GM21381 (cell line): ENCODE measurements around the gene TRIM72.
"Not testable (repeated sequence)": the region's sequence is repeated elsewhere in the genome, so short reads cannot be mapped to it uniquely, and the experiment has no call there.

Experiments
- ATAC-seq: cut with Tn5 transposase; IDR thresholded peaks from one replicate; pipeline ENCODE4 v1.9.1; 2021; ENCODE audit warnings: mild to moderate bottlenecking, moderate library complexity; ENCODE audit not compliant: unreplicated experiment

TRIM72 gene

GRCh38 chr16:31213342-31213741 lies 577 bp upstream of the TRIM72 start:
- no peak for ATAC-seq

DNA sequence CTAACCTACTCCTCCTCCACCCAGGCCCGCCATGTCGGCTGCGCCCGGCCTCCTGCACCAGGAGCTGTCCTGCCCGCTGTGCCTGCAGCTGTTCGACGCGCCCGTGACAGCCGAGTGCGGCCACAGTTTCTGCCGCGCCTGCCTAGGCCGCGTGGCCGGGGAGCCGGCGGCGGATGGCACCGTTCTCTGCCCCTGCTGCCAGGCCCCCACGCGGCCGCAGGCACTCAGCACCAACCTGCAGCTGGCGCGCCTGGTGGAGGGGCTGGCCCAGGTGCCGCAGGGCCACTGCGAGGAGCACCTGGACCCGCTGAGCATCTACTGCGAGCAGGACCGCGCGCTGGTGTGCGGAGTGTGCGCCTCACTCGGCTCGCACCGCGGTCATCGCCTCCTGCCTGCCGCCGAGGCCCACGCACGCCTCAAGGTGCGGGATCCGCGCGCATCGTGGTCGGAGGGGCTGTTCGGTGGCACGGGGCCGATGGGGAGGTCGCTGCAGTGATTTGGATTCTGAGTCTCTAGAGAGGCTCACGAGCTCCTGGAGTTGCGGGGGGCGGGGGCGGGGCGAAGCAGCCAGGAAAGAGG lies 878 bp downstream of the TRIM72 start:
- ATAC-seq, result no peak

- no peak for ATAC-seq
These were observed 1.6 kb downstream of the TRIM72 start for GRCh38 chr16:31215287-31216162.

DNA sequence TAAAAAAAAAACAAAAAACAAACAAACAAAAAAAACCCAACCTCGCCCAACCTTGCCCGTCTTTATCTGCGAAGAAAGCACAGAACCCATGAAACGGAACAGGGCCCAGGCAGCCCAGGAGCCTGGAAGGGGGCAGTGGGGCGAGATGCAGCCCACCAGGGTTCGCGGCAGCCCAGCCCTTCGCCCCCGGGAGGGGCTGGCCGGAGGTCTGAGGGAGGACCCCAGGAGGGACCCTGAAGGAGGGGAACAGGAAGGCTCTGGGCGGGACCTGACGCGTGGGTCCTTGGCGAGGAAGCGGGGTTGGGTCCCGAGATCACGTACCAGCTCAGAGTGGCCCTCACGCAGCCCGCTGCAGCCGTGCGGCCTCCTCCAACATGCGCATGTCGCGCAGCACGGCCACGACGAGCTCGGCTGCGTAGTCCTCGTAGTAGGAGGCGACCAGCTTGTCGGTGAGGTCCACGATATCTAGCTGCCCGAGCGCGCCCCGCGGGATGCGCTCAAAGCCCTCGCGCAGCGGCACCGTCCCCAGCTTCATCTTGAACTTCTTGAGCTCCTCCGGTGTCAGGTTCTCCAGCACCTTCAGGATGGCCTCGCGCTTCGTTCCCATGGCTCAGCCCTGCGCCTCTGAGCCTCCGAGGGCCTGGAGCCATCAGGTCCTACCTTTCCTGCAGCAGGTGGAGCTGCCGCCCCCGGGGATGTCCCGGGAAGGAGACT lies 2.7 kb downstream of the TRIM72 start, which contains the start of gene PYDC1:
Gene PYDC1 (minus strand): TSS at position 714 of the 714 bp plus-strand sequence. CDS start 107 bp downstream, at position 607.
- no peak for ATAC-seq

GRCh38 chr16:31217136-31217530 lies 3.2 kb downstream of the TRIM72 start:
- no peak for ATAC-seq

DNA sequence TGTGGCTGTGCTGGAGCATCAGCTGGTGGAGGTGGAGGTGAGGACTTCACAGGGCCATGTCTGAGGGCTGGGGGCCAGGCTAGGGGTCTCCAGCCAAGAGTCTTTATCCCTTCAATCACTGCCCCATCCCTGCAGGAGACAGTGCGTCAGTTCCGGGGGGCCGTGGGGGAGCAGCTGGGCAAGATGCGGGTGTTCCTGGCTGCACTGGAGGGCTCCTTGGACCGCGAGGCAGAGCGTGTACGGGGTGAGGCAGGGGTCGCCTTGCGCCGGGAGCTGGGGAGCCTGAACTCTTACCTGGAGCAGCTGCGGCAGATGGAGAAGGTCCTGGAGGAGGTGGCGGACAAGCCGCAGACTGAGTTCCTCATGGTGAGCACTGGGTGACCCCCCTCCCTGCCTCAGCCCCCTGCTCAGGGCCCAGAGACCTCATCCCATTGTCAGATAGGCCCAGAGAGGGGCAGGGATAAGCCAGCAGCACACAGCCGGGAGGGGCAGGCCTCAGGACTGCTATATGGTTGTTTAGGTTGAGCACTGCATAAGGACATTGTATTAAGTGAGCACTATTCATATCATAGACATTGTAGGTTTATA lies 5.3 kb downstream of the TRIM72 start:
- ATAC-seq, result no peak

- no peak for ATAC-seq
These were observed 7.6 kb downstream of the TRIM72 start for GRCh38 chr16:31221357-31222160.

- no peak for ATAC-seq
These were observed 9.1 kb downstream of the TRIM72 start for GRCh38 chr16:31223044-31223443.

DNA sequence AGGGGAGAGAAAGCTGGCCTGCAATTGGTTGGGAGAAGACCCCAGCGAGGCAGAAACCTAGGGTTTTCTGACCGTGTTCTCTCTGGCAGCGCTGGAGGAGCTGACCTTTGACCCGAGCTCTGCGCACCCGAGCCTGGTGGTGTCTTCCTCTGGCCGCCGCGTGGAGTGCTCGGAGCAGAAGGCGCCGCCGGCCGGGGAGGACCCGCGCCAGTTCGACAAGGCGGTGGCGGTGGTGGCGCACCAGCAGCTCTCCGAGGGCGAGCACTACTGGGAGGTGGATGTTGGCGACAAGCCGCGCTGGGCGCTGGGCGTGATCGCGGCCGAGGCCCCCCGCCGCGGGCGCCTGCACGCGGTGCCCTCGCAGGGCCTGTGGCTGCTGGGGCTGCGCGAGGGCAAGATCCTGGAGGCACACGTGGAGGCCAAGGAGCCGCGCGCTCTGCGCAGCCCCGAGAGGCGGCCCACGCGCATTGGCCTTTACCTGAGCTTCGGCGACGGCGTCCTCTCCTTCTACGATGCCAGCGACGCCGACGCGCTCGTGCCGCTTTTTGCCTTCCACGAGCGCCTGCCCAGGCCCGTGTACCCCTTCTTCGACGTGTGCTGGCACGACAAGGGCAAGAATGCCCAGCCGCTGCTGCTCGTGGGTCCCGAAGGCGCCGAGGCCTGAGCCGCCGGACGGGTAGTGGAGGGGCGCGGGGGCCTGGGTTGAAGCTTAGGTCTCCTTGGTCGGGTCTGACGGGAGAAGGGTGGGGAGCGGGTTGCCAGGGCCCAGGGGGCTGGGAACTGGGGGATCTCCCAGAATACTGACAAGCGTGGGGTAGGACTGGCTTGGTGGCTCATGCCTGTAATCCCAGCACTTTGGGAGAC lies 10.4 kb downstream of the TRIM72 start:
- no peak for ATAC-seq

- ATAC-seq, result no peak
These were observed 11.3 kb downstream of the TRIM72 start for GRCh38 chr16:31225193-31225592.

DNA sequence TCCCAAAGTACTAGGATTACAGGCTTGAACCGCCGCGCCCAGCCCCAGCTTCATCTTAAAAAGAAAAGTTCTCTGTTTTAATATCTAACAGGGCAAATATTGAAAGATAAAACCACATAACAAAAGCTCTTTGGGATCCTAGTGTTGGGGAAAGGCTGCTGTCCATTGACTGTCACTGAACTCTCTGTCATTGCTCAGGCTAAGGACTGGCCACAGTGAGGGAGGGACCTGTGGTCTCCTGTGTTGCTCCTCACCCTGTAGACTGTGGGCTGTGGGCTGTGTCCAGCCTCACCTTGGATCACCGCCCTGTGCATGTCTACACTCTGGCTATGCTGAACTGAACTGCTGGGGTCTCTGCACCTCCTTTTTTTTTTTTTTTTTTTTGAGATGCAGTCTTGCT lies 14.3 kb downstream of the TRIM72 start:
- no peak for ATAC-seq

- no peak for ATAC-seq
These were observed 15.6 kb downstream of the TRIM72 start for GRCh38 chr16:31229501-31229900.

- ATAC-seq, result no peak
These were observed 24.1 kb downstream of the TRIM72 start for GRCh38 chr16:31238041-31238440.

DNA sequence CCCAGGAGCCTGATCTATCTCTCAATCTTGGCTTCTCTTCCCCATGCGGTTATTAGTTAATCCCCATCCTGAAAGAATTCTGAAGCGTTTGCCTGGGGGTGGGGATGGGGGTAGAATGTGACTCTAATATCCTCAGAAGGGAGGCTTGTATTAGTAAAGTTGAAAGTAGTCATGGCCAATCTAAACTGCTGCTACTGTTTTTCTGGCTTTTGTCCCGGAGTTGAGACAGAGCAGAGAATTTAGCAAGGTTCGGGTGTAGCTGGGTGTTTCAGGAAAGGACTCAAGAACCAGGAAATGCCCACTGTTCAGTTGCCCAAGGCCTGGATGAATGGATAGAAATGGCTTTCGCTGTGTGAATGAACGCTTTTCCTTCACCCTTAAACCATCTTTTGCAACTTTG lies 28.3 kb downstream of the TRIM72 start:
- ATAC-seq, result no peak

- no peak for ATAC-seq
These were observed 30.1 kb downstream of the TRIM72 start for GRCh38 chr16:31243734-31244670.

DNA sequence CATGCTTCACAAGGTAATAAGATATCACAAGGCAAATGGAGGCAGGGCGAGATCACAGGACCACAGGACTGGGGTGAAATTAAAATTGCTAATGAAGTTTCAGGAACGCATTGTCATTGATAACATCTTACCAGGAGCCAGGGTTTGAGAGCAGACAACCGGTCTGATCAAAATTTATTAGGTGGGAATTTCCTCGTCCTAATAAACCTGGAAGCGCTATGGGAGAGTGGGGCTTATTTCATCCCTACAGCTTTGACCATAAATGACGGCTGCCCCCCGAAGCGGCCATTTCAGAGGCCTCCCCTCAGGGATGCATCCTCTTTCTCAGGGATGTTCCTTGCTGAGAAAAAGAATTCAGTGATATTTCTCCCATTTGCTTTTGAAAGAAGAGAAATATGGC lies 31.7 kb downstream of the TRIM72 start:
- ATAC-seq, result not testable (repeated sequence)

DNA sequence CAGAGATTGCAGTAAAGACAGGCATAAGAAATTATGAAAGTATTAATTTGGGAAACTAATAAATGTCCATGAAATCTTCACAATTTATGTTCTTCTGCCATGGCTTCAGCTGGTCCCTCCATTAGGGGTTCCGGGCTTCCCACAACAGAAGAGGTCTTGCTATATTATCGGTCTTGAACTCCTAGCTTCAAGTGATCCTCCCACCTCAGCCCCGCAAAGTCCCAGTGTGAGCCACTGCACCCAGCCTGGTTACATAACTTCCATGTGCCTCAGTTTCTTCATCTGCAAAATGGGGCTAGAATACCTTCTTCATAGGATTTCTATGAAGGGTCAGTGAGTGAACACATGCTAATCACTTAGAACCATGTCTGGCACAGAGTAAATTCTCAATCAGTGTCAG lies 32.4 kb downstream of the TRIM72 start:
- ATAC-seq, result no peak

- no peak for ATAC-seq
These were observed 34.4 kb downstream of the TRIM72 start for GRCh38 chr16:31248344-31248743.
